Rectal smooth muscle tissue (tissue), 1 donor: ENCODE data around the gene CEMIP.

Experiments
- H3K27ac ChIP-seq: one replicate; pipeline ENCODE4 v1.7.0; 2013; ENCODE audit warnings: low read depth, low read length, inconsistent platforms
- H3K27me3 ChIP-seq: one replicate; pipeline ENCODE4 v1.7.0; 2013; ENCODE audit warnings: low read length; ENCODE audit not compliant: control insufficient read depth, insufficient read depth
- H3K36me3 ChIP-seq: one replicate; pipeline ENCODE4 v1.7.0; 2013; ENCODE audit warnings: low read length; ENCODE audit not compliant: control insufficient read depth, insufficient read depth
- H3K4me1 ChIP-seq: one replicate; pipeline ENCODE4 v1.7.0; 2013; ENCODE audit warnings: low read length; ENCODE audit not compliant: control insufficient read depth, insufficient read depth
- H3K4me3 ChIP-seq: one replicate; pipeline ENCODE4 v1.7.0; 2013; ENCODE audit warnings: low read length
- H3K9ac ChIP-seq: one replicate; pipeline ENCODE4 v1.7.0; 2013; ENCODE audit warnings: low read length

The CEMIP gene

DNA sequence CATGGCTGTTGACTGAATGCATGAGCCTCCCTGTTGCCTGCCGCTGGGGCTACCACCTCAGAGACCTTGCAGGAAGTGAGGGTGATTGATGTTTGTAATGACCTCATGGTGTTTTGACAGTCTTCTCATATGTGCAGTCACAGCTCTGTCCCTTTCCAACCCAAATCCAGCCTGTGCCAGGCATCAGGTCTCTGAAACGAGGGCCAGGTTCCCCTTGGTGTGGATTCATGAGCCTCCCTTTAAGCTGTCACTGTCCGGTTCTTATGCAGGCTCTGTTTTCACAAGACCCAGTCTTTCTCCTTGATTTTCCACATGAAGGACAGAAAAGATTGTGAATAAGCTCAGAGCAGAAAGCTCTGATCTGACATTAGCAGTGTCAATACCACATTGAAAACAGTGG is 43.1 kb downstream of the CEMIP start:
- Histone ChIP-seq H3K4me3 (no peak overlapping the region), H3K27me3 (no peaks in the 10 kb centered on the region), H3K4me1 (peaks cover 4% of the 10 kb centered on the region), H3K36me3 (no peaks in the 10 kb centered on the region), H3K9ac (no peak overlapping the region), H3K27ac (no peak overlapping the region)

DNA sequence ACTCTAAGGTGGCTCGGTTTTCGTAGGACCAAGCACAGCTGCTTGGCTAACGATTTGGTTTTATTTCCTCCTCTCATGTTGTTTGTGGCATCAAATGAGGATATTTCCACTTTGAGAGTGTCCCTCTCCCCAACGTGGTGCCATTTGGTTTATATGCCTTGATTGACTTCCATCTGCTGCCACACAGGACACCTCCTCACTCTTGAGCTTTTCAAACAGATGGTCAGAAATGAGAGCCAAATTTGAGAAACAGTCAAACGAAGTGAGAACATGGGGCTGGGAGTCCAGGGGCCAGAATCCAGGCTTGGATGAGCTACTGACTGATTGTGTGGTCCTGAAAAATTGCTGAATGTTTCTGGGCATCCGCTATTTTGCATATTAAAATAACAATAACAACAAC is 43.5 kb downstream of the CEMIP start:
- no peaks in the 10 kb centered on the region for H3K36me3 ChIP-seq
- peaks cover 4% of the 10 kb centered on the region for H3K4me1 ChIP-seq
- no peak overlapping the region for H3K4me3 ChIP-seq
- no peaks in the 10 kb centered on the region for H3K27me3 ChIP-seq
- H3K27ac ChIP-seq = no peak overlapping the region
- H3K9ac ChIP-seq = no peak overlapping the region

DNA sequence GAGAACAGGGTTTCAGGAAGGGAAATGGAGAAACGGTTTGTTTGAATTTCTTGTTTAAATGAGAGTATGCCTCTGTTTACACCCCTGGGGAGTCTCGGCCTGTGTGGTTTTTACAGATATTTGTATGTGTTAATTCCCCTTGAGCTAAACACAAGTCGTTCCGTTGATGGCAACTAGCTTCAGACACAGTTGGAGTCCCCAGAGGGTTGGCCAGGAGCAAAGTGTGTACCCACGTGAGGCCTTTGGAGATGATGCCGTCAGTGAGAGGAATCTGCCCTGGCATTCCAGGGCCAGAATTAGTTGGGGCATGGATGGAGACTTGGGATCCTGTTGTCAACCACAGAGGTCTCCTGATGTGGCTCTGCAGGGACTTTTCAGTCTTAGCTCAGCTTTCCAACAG is 44.0 kb downstream of the CEMIP start:
- no peaks in the 10 kb centered on the region for H3K36me3 ChIP-seq
- H3K27ac ChIP-seq = no peak overlapping the region
- H3K4me1 ChIP-seq = peaks cover 4% of the 10 kb centered on the region
- H3K9ac ChIP-seq = no peak overlapping the region
- H3K27me3 ChIP-seq = no peaks in the 10 kb centered on the region
- no peak overlapping the region for H3K4me3 ChIP-seq

DNA sequence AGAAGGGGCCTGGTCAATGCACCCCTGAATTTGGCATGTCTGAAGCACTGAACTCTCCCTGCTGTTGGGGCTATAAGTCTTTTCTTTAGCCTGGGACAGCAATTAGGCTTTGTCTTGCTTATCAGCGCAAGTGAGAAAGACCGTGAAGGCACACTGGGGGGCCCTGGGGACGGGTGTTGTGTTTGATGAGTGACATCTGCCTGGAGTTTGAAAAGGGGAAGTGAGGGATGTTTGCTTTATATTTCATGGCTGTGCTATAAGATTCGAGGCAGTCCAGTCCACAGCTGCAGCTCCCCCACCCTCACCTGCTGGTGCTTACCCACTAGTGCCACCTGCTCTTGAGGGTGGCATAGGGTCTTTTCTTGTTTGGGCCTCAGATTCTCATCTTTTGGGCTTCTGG is 44.8 kb downstream of the CEMIP start:
- Histone ChIP-seq H3K4me1 (peaks cover 4% of the 10 kb centered on the region), H3K9ac (no peak overlapping the region), H3K27me3 (no peaks in the 10 kb centered on the region), H3K36me3 (no peaks in the 10 kb centered on the region), H3K27ac (no peak overlapping the region), H3K4me3 (no peak overlapping the region)

DNA sequence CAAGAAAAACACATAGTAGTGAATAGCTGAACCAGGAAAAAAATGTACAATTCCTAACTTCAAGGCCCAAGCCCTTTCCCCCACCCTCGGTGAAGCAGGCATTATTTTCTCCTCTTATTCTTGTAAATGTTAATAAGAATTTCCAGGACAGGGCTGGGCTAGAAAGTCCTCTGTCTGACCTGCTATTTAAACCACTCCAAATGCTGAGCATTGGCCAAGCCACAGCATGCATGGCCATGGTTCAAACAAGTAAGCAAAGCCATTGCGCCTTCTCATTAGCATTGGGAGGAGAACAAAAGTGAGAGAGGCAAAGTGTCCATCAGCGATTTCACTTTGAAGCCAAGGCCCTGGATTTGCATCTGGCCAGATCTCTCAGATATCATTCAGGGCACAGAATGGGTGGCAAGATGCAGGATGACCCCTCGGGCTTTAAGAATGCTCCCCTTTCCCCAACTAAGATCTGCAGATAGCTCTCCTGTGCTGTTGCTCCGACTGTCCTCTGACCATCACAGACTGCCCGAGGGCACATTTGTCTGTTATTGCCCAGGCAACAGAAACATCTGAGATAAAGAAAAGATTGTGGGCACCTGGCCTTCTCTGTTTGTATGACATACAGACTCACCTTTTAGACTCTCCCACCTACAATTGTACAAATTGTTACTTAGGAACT is 46.3 kb downstream of the CEMIP start:
- no peaks in the 10 kb centered on the region for H3K4me1 ChIP-seq
- H3K4me3 ChIP-seq = no peak overlapping the region
- H3K27me3 ChIP-seq = no peaks in the 10 kb centered on the region
- H3K36me3 ChIP-seq = no peaks in the 10 kb centered on the region
- H3K9ac ChIP-seq = no peak overlapping the region
- H3K27ac ChIP-seq = no peak overlapping the region

DNA sequence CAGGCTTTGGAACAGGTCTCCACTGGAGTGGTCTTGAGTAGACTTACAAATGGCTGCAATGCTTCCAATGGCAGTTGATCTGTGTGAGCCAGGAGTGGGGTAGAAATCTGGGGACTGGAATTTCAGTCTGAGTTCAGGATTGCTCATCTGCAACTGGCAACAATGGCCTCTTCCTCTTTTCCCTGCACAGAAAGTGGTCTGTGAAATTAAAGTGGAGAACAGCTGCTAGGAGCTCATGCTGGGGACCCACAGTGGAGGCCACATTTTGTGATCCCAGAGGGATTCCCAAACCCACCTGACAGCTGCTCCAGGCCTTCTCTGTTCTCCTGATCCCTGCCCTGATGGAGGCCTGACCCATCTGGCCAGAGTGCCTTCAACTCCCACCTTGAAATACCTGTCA is 49.6 kb downstream of the CEMIP start:
- H3K4me3 ChIP-seq = no peak overlapping the region
- H3K36me3 ChIP-seq = no peaks in the 10 kb centered on the region
- H3K27ac ChIP-seq = no peak overlapping the region
- no peaks in the 10 kb centered on the region for H3K27me3 ChIP-seq
- no peaks in the 10 kb centered on the region for H3K4me1 ChIP-seq
- no peak overlapping the region for H3K9ac ChIP-seq

DNA sequence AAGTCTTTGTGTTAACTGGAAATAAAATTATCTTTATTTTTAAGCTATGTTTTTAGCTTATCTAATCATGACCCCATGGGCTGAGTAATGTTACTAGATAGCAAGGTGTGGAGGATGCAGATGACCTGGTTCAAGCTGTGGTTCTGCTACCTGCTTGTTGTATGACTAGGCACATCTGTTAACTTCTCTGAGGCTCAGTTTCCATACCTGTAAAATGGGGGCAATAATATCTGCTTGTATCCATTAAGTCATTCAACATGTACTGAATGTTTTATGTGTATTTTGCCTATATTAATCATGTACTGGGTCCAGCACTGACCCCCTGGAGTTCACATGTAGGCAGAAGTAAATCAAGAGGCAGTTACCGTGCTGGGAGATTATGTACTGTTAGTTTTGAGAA is 51.5 kb downstream of the CEMIP start:
- H3K9ac ChIP-seq = no peak overlapping the region
- H3K4me3 ChIP-seq = no peak overlapping the region
- no peak overlapping the region for H3K27ac ChIP-seq
- no peaks in the 10 kb centered on the region for H3K27me3 ChIP-seq
- H3K4me1 ChIP-seq = peaks cover 3% of the 10 kb centered on the region
- H3K36me3 ChIP-seq = no peaks in the 10 kb centered on the region

DNA sequence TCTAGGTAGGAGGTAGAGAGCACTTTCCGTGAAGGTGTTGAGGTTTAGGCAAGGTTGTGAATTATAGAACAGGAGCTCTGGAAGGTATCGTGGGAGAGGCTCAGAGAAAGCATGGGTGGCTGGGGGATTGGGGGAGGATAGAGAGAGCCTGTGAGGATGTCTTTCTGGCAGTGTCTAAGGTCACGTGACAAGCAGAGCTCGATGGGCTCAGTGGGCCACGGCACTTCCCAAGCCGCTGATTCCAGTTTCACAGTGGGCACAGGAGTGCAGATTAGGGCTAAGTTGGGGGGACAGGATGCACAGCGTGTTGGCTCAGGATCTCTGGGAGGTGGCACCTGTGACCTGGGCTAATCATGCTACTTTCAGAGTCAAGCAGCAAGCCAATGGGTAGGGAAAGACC is 52.0 kb downstream of the CEMIP start:
- no peak overlapping the region for H3K27ac ChIP-seq
- no peak overlapping the region for H3K9ac ChIP-seq
- no peaks in the 10 kb centered on the region for H3K36me3 ChIP-seq
- no peaks in the 10 kb centered on the region for H3K27me3 ChIP-seq
- no peak overlapping the region for H3K4me3 ChIP-seq
- peaks cover 5% of the 10 kb centered on the region for H3K4me1 ChIP-seq

DNA sequence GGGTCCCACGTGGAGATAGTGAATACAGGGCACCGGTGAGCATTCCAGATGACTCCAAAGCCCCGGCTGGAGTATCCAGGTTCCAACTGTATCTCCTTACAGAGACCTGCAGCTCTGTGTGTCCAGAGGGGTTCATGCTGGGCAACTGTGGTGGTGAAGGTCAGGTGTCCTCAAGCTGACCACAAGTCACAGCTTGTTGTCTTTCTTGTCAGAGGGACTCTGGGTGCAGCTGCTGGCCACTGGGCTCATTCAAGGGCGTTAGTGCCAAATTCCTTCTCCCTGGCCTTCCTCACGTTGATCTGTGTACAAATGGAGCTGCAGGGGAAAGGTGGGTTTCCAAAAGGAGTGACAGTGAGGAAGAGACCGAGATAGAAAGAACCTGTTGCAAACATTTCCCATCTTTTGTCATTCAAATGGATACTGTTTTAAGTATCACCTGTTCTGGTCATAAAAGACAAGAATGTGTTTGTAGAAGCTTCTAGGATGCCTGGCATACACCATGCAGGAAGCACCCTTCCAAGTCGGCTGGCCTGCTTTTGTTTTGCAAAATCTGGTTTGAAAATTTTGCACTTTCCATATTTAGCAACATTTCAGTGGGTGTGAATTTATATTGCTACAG is 52.5 kb downstream of the CEMIP start:
- Histone ChIP-seq H3K36me3 (no peaks in the 10 kb centered on the region), H3K9ac (no peak overlapping the region), H3K4me1 (peaks cover 5% of the 10 kb centered on the region), H3K27me3 (no peaks in the 10 kb centered on the region), H3K4me3 (no peak overlapping the region), H3K27ac (no peak overlapping the region)

DNA sequence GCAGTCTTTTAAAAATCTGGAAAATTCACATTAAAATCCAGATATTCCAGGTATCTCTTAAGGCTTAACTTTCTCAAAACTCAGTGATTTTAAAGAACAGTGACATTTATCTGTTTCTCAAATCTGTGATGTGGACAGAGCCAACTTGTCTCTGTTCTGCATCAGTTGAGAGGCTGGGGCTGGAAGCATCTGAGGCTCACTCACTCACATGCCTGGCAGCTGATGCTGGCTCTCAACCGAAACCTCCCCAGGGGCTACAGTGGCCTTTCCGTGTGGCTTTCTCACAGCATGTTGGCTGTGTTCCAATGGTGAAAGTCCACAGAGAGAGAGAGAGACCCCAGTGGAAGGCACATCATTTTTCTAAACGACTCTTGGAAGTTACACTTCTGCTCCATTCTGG is 53.5 kb downstream of the CEMIP start:
- H3K4me1 ChIP-seq = peaks cover 5% of the 10 kb centered on the region
- H3K27ac ChIP-seq = no peak overlapping the region
- no peaks in the 10 kb centered on the region for H3K36me3 ChIP-seq
- H3K27me3 ChIP-seq = no peaks in the 10 kb centered on the region
- no peak overlapping the region for H3K4me3 ChIP-seq
- H3K9ac ChIP-seq = no peak overlapping the region

DNA sequence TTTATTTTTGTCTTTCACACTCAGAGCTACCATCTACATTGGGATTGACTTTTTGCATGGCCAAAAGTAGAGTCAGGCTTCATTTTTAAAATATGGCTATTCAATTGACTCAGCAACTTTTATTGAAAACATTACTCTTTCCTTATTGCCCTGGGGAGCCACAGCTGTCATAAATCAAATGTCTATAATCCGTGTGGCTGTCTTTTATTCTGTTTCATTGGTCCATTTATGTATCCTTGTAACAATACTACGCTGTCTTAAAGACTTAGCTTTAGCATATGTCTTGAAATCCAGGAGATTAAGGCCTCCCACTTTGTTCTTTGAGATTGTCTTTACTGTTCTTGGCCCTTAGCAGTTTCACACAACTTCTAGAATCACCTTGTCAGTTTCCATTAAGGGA is 55.2 kb downstream of the CEMIP start:
- H3K4me1 ChIP-seq = peaks cover 5% of the 10 kb centered on the region
- H3K27me3 ChIP-seq = no peaks in the 10 kb centered on the region
- no peak overlapping the region for H3K4me3 ChIP-seq
- no peaks in the 10 kb centered on the region for H3K36me3 ChIP-seq
- H3K9ac ChIP-seq = no peak overlapping the region
- H3K27ac ChIP-seq = no peak overlapping the region

DNA sequence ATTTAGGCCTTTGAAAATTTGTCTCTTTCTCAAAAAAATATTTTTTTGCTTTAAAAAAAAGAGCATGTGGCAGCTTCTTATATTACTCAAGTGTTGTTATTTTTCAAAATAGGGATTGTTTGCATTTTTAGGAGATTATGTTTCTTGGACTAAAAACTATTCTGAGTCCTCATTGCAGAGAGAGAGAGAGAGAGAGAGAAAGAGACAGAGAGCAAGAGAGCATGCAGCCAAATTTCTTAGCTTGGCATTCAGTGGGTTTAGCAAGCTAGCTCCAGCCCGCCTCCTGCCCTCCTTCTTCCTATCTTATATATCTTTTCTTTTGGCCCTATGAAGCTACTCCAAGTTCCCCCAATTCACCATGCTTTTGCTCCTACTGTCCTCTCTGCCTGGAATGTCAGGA is 55.7 kb downstream of the CEMIP start:
- Histone ChIP-seq H3K27ac (no peak overlapping the region), H3K4me3 (no peak overlapping the region), H3K27me3 (no peaks in the 10 kb centered on the region), H3K9ac (no peak overlapping the region), H3K36me3 (no peaks in the 10 kb centered on the region), H3K4me1 (peaks cover 5% of the 10 kb centered on the region)

DNA sequence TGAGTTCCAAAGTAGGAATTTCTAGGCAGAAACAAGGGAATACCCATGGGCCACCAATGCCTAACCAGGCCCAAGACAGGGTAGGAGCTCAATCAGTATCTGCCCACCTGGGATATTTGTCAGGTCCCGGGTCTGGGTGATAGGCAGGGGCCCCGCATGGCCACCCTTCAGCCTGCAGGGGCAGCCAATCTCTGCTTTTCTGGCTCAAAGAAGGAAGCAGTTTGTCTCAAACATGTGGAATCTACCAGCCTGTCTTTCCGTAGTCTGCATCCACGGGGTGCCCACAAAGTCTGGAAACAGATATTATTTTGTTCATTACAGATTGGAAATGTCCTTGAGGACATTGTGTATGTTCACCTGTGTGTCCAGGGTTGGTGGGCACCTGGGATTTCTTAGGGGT is 56.2 kb downstream of the CEMIP start:
- Histone ChIP-seq H3K4me1 (peaks cover 5% of the 10 kb centered on the region), H3K9ac (no peak overlapping the region), H3K36me3 (no peaks in the 10 kb centered on the region), H3K27me3 (no peaks in the 10 kb centered on the region), H3K4me3 (no peak overlapping the region), H3K27ac (no peak overlapping the region)
